Hindlimb muscle (tissue), 1 donor: Measurements from ENCODE around the gene CCNDBP1. TPM values are rescaled to one million over a fixed set of nuclear protein-coding genes. Genes with fewer than 3 reads are reported as not detected.
"Not testable (repeated sequence)": the region's sequence is repeated elsewhere in the genome, so short reads cannot be mapped to it uniquely, and the experiment has no call there.

Experiments used
- DNase-seq: peaks from one replicate; pipeline ENCODE4 v3.0.0-alpha.2; 2013
- polyA plus RNA-seq: library from polyadenylated mRNA; unstranded; fragments of 120-200 nt; gene quantifications from one replicate; pipeline ENCODE4 v1.2.1, GENCODE V29; 2013; ENCODE audit not compliant: insufficient read length

The CCNDBP1 gene
- polyA plus RNA-seq: 39.9 TPM

GRCh38 chr15:43185157-43186002 is at the start of gene CCNDBP1:
CCNDBP1 (plus strand) TSS chr15:43185403; CDS start chr15:43185499, 96 bp downstream.
- DNase-seq: peak; percentile 65

GRCh38 chr15:43143203-43143941 is 41.8 kb upstream of the CCNDBP1 start:
- DNase-seq: no peak

DNA sequence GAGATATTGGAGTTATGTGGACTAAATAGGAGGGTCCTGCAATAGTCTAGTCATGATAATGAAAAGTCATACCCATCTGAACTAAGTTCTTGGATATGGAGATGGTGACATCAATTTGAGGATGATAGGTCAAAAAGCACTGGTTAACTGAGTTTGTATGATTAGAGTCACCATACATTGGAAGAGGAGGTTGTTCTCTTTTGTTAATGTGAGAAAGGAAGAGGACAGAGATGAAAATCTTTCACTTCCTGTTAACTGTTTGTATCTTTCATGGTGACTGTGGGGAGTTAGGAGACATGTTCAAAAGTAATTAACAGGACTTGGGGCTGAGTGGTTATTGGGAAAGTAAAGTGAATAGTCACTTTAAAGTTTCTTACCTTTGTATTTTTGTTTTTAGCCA is 40.7 kb upstream of the CCNDBP1 start:
- no peak for DNase-seq

- DNase-seq: no peak
Measured at GRCh38 chr15:43146184-43146583, 39.0 kb upstream of the CCNDBP1 start.

DNA sequence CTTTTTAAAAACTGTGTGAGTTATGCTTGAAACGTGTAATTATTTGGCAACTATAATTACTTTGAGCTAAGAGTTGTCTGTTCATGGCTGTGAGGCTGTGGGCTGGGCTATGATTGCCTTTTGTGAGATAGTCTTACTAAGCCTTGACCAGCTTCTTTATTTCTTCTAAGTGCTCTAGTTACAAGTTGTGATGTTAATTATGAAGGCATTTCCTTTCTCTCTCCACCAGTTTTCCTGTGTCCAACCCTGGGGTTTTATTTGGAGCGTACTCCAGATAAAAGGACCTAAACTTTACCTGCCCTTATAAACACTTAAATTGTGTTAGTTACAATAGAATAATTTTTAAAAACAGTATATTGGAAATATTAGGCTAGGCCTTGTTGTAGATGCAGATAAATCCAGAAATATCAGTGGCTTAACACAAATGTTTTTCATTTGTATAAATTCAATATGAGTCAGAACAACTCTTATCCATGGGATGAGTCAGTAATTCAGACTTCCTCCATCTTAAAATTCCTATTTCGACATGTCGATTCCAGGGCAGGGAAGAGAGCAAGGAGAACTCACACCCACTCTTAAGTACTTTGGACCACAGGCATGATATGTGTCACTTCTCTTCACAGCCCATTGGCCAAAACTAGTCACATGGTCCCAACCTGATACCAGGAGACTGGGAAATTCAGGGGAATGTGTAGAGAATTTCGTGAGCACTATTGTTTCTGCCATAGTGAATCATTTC is 34.8 kb upstream of the CCNDBP1 start:
- DNase-seq: no peak

DNA sequence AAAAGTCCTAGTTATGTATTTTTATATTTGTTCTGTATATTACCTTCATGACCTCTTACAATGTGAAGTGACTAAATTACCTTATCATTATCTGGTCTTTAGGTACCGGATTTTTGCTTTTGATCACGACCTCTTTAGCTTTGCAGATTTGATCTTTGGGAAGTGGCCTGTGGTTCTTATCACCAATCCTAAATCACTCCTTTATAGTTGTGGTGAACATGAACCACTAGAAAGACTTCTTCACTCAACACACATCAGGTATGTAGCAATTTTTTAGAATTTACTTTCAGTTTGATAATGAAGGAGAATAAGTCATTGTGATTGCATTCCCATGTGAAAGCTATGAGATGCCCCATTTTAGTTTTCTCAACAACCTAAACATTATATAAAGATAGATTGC is 33.5 kb upstream of the CCNDBP1 start:
- no peak for DNase-seq

DNA sequence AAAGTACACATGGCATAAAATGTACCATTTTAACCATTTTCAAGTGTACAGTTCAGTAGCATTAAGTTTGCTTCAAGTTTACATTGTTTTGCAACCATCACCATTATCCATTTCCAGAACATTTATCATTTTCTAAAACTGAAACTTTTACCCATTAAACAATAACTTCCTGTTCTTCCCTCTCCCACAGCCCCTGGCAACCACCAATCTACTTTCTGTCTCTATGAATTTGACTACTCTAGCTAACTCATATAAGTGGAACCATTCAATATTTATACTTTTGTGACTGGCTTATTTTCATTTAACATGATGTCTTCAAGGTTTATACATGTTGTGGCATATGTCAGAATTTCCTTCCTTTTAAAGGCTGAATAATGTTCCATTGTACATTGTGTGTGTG is 31.9 kb upstream of the CCNDBP1 start:
- DNase-seq: no peak

GRCh38 chr15:43165801-43166325 is 19.3 kb upstream of the CCNDBP1 start:
- no peak for DNase-seq

GRCh38 chr15:43167261-43167660 is 17.9 kb upstream of the CCNDBP1 start:
- not testable (repeated sequence) for DNase-seq

- no peak for DNase-seq
Measured at GRCh38 chr15:43168192-43169107, 16.8 kb upstream of the CCNDBP1 start.

DNA sequence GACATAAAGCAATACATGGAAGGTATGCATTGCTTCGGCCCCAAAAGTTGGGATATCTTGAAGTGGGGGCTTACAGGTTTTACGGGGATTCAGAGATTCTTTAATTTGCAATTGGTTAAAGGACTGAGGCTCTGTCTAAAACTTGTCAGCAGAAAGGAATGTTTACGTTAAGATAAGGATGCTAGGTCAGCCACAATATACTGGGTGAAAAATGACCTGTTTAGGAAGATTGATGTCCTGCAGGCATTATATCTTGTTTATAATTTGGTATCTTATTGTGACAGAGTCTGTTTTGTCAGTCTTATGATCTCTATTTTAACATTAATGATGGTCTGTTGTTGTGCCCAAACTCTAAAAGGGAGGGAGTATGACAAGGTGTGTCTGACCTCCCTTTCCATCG is 15.3 kb upstream of the CCNDBP1 start:
- no peak for DNase-seq

DNA sequence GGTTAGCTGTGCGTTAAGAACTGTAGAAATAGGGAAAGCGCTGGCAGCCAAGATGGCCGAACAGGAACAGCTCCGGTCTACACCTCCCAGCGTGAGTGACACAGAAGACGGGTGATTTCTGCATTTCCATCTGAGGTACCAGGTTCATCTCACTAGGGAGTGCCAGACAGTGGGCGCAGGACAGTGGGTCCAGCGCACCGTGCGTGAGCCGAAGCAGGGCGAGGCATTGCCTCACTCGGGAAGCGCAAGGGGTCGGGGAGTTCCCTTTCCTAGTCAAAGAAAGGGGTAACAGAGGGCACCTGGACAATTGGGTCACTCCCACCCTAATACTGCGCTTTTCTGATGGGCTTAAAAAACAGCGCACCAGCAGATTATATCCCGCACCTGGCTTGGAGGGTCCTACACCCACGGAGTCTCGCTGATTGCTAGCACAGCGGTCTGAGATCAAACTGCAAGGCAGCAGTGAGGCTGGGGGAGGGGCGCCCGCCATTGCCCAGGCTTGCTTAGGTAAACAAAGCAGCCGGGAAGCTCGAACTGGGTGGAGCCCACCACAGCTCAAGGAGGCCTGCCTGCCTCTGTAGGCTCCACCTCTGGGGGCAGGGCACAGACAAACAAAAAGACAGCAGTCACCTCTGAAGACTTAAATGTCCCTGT is 9.4 kb upstream of the CCNDBP1 start:
- DNase-seq: not testable (repeated sequence)

GRCh38 chr15:43177147-43177546 is 8.1 kb upstream of the CCNDBP1 start:
- not testable (repeated sequence) for DNase-seq

DNA sequence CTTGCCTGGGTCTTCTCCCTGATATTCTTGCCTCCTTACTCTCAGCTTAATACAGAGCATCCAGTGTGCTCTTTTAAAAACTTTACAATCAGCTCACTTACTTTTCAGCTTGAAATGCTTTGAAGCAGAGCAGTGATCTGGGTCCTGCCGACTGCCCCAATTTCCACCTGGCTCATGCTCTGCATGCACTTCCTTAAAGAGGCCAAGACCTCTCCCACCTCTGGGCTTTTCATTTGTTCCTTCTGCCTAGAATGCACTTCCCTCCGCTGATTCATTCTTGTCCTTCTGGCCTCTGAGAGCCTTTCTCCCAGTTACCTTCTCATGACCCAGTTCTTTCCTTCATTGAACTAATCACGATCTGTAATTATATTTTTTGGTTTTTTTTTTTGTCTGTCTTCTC is 1.9 kb upstream of the CCNDBP1 start:
- DNase-seq: no peak

DNA sequence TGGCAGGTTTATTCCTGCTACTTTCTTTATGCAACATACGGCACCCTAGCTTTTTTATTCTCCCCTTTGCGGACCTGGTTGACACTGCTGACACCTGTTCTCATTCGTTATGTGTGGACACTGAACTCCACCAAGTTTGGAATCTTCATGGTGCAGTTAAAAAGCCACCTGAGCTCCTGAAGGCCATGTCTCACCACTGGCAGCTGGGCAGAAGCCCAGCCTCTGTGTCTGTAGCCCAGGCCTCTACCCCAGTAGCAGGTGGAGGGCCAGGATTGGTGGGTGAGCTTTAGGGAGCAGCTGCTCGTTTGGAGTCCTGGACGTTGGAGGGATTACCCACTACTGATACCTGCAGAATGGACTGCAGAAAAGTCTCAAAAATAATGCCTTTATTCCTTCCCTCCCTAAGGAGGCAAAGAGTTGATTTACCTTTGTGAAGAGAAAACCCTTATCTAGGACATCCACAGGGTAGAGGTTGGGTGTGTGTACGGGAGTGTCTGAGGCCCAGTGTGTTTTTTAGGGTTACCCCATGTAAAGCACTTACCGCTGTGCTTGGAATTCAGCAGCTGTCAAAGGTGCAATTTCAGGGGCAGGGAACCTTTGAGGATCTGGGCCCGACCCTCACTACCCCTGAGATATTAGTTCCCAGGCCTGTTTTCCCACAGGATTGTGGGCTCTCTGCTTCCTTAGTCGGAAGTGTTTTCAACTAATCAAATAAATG is 637 bp upstream of the CCNDBP1 start:
- DNase-seq: no peak

- DNase-seq: no peak
Measured at GRCh38 chr15:43186003-43186353, 775 bp downstream of the CCNDBP1 start.

DNA sequence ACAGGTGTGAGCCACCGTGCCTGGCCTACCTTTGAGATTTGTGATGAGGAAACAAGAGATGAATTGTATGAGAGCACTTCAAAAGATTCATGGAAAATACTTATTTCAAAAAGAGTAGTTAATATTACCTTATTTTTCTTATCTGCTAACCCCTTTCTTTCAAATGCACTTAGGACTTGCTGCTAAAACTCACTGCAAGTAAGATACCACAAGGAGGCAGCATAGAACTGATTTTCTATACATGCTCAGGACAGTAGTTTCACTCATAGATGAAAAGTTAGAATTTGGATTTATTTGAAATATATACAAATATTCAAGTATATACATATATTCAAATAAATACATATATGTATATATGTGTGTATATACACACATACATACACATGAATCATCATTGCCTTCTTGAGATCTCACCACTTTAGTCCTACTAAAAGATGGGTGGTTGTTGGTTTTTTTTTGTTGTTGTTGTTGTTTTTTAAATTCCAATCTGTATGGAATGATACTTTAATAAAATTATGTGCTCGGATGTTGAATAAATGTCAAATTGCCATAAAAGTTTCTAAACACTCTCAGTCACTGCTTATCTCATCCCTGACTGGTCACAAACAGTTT is 2.4 kb downstream of the CCNDBP1 start:
- DNase-seq: no peak

- no peak for DNase-seq
Measured at GRCh38 chr15:43189296-43189695, 4.1 kb downstream of the CCNDBP1 start.

DNA sequence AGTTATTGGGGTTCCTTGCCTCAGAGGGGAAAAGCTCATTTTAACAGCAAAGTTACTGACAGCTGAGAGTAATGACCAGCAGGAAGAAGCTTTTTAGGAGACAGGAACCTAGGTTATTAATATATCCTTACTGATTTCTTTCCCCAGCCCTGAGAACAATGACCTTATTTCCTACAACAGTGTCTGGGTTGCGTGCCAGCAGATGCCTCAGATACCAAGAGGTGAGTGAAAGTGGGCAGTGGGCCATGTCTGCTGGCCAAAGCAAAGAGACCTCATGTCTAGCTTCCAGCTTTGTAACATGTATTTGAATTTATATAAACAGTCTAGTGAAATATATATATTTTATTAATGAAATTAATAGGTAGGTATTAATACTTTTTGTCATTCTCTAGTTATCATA is 5.0 kb downstream of the CCNDBP1 start:
- DNase-seq: no peak

DNA sequence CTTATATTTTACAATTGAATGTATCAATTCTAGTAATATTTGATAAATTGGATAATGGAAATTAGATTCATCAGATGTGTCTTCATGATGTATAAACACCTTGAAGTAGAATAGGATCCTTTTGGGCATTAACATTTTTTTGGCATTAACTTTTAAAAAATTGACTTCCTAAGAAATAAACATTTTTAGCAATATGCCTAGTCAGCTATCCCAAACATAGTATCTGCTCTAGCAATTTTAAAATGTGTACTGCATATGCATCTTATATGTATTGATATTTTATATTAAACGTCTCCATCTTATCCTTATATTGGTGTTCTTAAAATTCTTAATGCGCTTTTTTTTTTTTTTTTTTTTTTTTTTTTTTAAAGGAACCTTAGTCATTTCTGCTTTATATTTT is 8.5 kb downstream of the CCNDBP1 start:
- DNase-seq: no peak
